ENCODE data around the gene P3H2.

The P3H2 gene

DNA sequence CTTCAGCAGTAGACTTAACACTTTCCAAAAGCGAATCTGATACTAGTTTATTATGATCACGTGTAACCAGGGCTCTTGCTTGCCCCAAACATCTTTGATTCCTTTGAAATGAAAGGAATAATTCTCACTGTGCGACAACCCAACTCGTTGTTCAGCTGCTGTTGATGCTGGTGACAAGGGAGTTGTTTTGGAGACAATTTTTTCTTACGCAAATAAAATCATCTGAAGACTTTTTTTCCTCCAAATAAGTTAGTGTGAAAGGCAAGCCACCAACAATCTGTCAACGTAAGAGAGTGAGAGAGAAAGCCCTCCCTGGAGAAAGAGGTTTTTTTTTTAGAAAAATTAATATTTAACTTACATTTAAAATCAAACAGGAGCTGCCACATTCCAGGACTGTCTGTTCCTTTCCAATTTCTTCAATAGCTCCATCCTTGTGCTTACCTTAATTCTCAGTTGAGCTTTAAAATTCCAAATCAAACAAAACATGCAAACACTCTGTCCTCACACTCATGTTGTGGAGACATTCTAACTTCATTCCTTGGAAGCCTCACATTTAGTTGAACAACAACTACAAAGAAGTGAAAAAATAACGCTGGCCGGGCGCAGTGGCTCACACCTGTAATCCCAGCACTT is 4.9 kb upstream of the P3H2 start:
- no peak for DNase-seq

DNA sequence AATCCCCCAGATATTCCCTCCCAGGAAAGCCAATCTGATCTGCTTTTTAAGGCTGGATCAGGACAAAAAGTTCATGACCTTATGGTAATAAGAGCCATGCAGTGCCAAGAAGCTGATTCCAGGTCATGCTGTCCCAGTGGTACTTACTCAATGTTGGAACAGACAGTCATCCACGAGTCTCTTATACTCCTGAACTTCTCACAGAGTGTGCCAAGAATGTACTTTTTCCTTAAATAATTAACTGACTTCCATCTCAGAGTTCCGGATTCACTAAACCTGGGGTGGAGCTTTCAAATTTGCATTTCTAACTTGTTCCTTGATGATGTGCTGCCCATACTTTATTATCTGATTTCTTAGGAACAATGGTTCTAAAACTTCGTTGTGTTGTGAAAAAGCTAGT is 3.4 kb upstream of the P3H2 start:
- DNase-seq = no peak

DNA sequence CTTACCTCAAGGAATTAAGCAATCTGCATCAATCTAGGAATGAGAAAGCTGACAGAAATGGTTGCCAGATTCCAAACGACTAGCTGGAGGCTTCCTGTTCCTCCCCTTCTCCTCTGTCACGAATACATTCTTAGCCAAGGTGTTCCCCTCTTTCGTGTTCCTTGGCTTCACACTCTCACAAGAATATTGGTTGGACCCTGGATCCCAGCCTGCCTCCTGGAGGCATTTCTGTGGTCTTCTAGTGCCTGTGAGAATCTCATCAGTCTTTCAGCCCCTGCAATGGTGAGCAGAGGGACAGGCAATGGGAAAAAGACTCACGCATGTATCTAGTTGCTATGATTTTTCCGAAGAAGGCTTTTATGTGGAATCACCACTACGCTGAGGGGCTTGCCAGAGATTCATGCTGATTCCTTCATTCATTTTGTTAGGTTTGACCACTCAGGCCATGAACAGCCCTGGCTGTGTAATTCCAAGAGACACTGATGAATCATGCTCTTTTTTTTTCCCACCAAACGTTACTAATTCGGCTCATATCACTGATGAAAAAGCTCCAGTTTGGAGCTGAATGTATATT is 1.6 kb upstream of the P3H2 start:
- no peak for DNase-seq

DNA sequence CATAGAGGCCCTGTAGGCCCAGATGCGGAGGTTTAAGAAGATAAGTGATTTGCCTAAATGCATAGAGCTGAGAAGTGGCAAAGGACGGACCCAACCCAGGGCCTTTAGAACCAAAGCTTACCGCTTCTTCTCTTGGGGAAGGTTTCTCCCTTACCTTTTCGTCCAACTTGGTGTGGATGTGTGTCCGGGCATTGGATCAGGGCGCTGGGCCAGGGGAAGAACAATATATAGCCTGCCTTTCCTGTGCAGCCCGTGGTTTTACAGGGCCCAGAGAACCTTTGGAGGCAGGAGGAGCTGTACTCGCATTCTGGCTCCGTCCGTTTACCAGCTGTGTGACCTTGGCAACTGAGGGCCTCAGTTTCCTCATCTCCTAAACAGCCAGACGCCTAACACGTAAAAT is 686 bp upstream of the P3H2 start:
- DNase-seq = no peak

DNA sequence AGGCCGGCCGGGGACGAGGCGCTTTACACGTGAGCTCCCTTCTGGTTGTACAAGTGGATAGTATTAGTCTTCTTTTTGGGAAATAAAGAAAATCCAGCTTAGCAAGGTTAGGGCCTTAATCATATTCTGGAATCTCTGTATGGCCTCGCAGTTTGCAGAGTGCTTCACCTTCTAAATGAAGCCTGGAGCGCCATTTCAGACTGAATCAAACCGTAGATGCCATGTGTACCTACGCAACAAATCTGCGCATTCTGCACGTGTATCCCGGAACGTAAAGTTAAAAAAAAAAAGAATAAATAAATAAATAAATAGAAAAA is 322 bp upstream of the P3H2 start:
- DNase-seq = no peak

DNA sequence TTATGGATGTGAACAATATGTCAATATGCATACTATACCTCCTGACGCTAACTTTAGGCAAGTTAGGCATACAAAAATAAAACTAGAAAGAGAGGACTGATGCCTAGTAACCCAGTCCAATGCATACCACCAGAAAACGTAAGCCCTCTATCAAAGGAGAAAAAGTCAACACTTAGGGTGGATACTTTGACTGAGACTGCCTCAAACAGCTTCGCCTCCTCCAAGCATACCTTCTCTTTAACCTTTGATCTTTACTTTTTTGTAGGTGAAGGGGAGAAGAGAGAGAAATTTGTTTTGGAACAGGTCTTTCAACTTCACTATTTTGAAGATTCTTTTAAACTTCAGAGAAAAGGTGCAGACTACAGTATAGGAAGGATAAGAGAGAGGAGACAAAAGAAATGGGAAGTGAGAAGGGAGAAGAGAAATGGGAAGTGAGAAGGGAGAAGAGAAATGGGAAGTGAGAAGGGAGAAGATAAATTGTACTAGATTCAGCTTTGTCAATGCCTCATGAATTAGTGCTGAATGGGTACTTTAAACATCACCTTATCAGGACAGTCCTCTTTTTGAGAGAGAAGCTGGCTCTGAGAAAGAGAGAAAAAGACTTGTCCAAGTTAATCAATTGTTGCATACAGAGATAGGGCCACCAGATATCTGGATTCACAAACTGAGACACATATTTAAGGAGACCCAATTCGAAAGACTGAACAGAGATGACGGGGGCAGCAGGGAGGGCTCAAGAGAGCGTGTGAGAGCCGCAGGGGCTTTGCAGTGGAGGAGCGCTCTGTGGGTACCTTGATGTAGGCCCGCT is 1.0 kb downstream of the P3H2 start:
- DNase-seq = peak in 1 of 2 donors; percentile 8

DNA sequence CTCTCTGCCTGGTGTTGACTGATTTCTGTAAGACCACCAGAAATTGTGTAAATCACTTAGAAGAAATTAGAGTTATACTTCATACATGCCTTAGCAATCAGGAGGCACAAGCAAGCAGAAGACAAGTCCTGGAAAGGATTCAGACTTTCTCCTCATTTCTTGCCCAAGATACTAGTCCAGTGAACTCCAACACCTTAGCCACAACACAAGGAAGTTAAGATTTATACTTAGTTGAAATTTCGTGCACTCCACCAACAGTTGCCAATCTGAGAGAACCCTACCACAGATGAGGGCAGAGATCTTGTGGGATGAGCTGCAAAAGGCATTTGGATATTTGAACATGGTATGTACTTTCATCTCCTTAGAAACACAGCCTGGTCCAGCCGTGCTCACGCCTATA is 2.3 kb downstream of the P3H2 start:
- DNase-seq = no peak

DNA sequence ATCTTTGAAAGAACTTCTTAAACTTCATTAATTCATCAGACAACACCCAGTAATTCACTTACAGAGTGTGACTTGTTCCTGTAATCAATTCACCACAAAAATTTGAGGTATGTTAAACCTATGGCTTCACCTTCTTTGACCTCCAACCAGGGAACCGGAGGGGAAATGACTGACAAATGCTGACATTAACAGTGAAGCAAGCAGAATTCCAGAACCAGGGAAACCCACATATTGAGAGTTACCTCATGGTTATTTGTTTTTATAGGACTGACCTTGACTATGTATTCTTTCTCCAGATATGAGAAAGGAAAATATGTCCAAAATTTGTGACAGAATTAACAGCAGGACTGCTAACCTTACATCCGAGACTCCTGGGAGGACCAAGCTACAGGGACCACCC is 2.7 kb downstream of the P3H2 start:
- no peak for DNase-seq

DNA sequence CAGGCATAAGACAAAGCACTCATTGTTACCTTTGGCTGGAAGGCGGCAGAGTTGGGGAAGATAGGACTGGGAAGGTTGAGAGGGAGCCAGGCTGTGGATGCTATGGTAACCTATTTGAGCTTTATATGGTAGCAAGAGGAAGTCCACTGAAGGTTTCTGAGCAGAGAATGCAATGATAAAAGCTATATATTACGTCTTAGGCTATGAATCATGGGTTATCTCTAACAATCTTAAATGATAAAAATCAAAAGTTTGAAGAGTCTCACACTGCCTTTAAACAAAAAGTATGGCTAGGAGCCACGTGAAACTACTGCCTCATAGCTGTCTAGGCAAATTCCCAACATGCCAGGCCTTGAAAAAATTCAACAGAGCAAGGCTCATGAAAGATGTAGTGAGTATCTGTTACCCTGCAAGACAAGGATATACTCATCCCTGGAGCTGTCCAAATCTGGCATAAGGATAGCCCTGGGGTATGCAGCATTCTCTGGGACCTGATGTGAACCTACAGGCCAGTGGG is 4.1 kb downstream of the P3H2 start:
- DNase-seq = no peak

DNA sequence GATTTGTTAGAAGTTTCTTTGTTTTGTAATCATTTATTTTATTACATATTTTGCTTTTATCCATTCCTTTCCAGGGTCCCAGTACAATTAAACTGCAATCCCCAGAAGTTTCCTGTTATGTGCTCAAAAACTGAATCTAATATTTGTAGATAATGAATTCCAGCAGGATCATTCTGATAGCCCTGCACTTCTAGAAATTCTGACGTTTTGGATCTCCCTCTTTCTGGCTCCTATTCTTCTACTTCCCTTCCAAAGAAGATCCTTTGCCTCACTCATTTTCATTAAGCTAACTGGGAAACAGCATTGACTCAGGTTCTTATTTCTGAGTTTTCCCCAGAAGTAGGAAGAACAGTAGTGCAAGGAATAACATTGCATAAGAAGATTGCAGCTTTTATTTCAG is 9.9 kb downstream of the P3H2 start:
- DNase-seq = no peak

DNA sequence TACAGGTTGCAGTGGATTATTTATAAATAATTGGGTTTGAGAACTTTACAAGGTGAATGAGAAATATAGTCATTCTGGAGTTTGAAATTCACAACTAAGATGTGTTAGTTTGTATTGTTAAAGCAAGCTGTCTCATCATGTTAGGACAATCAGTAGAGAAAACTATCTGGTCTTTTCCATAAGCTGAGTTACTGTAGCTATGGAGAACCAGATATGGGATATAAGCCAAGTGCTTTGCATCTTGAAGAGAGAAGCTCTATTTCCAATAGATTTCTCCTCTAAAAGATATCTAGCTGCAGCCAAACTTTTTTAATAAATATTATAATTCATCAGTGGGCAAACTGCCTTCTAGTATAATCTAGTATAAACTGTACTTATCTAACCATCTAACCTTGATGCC is 11.3 kb downstream of the P3H2 start:
- DNase-seq = no peak

DNA sequence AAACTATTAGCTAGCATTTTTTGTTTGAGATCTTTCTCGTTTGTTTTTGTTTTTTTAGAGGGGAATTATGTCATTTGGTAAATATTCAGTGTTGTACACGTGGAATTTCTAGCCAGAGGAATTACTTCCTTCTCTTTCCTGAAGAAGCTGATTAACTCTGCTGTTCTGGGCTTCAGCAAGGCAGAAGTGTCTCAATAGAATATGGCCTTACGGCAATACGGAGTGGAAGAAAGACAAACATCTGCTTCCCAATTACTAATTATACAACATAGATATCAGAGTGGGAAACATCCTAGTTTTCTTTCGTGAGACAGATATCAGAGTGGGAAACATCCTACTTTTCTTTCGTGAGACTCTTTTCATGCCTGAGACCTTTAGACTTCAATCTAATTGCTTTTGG is 11.9 kb downstream of the P3H2 start:
- DNase-seq = peak in 1 of 2 donors; percentile 6

DNA sequence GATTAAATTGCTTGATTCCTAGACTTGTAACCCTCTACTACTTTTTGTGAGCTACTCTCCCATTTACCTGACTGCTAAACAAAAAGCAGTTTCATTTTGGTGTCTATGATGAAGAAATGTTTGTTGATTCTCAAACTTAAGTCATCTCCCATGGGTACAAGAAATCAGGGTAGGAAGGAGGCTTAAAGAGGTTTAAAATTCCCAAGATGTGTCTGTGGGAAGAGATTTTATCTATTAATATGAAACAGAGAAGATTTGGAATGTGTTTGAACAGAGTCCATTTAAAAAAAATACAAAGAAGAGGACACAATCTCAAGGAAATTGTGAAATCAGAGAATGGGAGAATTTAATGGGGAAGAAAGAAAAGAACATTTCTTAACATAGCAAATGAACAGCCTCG is 14.8 kb downstream of the P3H2 start:
- no peak for DNase-seq

DNA sequence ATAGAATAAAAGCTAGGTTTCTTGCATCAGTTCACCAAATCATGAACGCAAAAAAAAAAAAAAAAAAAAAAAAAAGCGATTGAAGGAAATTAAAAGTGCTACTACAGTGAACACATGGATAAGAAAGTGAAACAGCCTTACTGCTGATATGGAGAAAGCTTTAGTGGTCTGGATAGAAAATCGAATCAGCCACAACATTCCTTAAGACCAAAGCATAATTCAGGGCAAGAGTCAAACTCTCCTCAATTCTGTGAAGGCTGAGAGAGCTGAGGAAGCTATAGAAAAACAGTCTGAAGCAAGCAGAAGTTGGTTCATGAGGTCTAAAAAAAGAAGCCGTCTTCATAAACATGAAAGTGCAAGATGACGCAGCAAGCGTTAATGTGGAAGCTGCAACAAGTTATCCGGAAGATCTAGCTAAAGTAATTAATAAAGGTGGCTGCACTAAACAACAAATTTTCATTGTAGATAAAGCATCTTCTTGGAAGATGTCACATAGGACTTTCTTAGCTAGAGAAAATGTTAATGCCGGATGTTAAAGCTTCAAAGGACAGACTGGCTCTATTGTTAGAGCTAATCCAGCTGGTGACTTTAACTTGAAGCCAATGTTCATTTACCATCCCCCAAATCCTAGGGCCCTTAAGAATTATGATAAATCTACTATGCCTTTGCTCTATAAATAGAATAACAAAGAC is 19.2 kb downstream of the P3H2 start:
- peak; percentile 55 to 67 for DNase-seq

DNA sequence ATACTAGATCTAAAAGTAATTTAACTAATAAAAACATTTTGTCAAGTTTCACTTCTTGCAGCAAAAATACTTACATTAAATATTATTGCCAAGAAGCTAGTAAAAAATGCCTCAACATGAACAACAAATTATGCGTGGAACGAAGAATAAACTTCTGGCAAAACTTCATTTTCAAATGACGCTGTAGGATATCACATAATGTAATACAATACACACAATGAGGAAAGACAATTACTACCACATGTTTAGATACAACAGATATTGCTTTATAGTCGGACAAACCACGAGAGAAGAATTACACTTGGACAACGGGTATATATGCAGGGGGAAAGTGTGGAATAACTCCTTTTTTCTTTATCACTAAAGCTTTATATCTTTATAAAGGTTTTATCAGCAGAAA is 21.6 kb downstream of the P3H2 start:
- no peak for DNase-seq

DNA sequence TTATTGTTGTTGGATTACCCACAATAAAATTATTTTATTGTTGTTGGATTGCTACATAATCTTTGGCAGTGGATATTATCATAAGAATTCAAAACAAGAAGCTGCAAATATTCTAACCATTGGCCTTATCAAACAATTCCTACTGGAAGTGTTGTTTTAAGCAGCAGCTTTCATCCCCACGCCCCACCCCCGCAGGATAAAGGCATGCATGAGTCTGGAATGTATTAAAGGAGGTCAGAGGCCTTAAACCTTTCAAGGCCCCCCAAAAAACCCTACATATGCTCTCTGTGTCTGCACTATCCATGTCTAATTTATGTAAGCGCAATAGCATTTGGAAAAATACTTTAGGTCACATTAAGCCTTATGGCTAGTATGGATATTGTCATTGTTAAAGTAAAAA is 23.1 kb downstream of the P3H2 start:
- no peak for DNase-seq

DNA sequence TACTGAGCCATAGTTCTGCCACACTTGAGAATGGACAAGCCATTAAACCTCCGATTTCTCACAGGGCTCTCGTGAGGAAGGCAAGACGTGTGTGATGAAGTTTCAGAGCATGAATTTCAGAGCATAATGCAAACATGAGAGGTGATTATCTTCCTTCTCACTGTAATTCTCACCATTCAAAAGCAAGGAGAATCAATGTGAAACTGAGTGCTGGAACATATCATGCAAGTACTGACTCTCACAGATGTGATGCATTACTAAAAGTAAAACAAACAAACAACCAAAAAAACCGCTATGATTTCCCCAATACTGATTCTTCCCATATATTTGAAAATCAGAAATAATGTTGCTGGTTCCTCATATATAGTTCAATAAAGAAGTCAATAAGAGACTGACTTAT is 23.7 kb downstream of the P3H2 start:
- no peak for DNase-seq

DNA sequence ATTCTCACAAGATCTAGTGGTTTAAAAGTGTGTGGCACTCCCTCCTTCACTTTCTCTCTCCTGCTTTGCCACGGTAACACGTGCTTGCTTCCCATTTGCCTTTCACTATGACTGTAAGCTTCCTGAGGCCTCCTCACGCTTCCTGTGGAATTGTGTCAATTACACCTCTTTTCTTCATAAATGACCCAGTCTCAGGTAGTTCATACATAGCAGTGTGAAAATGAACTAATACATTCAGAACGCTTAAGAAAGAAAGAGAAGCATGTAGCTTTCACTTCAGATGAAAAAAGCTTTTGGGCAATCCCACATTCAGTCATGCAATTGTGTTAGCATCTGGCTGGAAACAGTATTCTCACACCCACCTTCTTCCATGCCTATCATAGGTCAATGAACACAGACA is 24.4 kb downstream of the P3H2 start:
- DNase-seq = no peak

DNA sequence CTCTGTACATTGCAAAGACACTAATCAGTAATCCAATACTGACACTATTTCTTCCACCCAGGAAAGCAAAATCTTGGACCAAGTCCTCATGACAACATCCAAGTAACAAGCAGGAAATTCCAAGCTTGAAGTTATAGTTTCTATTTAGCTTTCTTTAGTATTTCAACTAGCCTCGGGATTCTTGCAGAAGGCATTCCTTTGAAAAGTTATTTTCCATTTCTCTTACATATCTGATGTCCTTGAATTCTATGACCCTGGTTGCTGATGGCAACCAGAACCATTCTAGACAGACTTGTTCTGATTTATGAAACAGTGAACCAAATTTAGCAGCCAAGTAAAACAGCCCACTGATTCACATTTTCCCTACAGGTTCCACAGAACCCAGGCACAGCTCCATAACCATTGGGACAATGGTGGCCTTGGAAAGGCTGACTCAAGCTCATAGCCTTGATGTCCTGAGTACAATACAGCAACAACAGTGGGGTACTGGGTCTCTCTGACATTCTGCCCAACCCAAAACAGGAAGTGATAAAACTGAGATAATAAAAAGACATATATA is 26.5 kb downstream of the P3H2 start:
- DNase-seq = no peak

DNA sequence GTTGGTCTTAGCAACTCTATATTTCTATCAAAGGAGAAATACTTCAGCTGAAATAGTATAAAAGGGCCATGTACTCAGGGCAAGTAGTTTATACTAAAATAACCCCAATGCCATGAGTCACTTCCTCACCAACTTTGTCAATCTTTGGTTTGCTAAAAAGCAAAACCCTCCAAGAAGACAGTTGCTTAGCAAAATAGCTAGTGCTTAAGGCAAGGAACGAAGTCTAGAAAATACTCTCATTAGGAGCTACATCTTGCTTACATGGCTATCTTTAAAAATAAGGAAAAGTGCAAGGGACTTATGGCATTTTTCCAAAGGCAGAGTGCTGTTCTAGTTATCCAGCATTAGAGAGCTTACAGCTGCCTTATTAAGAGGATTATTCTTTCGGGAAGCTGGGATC is 28.4 kb downstream of the P3H2 start:
- DNase-seq = peak; percentile 43 to 56

DNA sequence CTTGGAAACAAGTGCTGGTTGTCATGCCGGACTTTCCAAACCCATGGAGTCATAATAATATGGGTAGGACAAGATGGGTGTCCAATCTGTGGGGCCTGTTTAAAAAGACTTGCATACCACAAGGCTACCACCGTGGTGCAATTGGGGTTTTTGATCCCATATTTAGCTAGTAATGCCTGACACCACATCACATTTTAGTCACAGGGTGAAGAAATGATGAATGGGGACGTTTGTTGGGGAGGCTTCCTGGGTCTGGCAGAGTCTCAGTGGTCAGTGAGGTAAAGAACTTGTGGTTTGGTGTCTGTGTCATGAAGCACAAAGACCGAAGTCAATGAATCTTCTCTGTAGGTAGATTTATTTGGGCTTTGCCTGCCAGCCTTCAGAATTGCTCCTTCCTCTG is 31.0 kb downstream of the P3H2 start:
- DNase-seq = no peak

DNA sequence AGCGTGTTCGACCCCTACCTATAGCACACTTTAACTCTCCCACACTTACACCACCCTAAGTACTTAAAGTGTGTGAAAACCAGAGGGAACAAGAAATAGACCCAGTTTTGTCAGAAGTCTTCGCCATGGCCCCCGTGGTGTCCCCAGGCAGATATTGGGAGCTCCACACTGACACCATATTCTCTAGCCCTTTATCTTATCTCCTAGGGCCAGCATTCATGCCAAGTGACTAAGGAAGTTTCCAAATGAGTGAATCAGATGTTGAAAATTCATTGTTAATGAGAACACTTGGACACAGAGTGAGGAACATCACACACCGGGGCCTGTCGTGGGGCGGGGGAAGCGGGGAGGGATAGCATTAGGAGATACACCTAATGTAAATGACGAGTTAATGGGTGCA is 31.8 kb downstream of the P3H2 start:
- DNase-seq = no peak

DNA sequence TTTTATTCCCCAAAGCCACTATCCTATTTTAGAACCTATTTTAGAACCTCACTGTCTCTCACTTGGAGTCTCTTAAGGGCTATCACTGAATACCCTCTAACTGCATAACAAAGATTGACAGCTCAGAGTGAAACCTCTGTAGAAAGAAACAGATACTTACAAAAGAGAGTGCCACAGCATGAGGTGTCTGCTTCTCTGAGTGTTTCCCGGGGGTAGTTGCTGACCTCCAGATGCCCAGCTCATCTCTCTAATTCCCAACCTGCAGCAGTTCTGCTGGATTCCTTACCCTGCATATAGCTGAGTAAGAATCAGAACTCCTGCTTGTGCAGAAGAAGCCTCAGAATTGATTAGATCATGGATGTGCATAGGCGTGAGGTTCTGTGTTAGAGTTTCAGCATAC is 34.5 kb downstream of the P3H2 start:
- DNase-seq = no peak

All from inflammatory macrophage (primary cell).